NCI-H2227 (cell line): ENCODE results near the gene HGFAC.

ENCODE experiments used
- DNase-seq: peaks from one replicate; lab custom pipeline; 2025; ENCODE audit not compliant: unreplicated experiment; lab: John Stamatoyannopoulos, UW

The HGFAC gene

DNA sequence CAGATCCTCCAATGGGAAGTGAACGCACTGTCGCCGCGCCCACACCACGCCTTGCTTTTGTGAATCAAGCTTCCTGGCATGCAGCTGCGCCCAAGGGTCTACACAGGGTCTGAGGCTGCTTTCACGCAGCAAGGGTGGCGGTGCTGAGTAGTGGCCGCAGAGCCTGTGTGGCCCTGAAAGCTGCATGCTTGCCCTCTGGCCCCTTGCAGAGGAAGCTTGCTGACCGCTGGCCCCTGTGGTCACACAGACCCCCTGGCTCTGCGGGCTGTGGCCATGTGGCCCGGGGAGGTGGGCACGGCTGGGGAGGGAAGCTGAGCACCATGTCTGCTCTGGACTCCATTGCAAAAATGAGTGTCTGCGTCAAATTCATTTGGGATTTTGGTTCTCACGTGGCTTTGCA is 30.1 kb downstream of the HGFAC start:
- DNase-seq = no peak

DNA sequence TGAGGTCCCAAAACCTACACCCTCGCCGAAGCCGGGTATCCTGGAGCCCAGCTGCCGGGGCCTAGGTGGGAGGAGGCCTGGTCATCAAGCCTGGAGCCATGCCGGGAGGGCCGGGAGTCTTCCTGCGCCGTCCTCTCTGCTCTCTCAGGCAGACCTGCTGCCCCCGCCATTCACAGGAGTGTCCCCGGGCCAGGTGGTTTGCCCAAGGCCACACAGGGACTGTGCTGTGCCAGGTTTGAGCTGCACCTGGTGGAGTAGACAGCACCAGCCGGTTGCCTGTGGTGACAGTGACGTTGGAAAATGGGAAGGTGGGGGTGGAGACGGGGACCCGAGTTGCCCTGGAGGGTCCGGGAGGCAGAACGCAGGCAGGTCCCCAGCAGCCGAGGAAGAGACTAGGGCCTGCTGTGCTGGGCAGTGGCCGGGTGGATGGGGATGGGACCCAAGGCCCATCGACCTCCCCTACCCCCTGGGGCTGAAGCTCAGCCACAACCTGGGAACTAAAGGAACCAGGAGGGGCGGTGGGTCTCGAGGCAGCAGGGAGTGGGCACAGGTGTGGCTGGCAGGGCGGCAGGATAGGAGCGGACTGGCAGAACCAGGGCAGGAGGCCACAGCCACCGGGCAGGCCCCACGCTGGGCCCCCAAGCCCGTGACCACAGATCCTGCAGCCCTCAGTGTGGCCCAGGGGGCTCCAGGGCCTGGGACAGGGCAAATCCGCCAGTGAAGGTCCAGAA is 30.8 kb downstream of the HGFAC start:
- no peak for DNase-seq

DNA sequence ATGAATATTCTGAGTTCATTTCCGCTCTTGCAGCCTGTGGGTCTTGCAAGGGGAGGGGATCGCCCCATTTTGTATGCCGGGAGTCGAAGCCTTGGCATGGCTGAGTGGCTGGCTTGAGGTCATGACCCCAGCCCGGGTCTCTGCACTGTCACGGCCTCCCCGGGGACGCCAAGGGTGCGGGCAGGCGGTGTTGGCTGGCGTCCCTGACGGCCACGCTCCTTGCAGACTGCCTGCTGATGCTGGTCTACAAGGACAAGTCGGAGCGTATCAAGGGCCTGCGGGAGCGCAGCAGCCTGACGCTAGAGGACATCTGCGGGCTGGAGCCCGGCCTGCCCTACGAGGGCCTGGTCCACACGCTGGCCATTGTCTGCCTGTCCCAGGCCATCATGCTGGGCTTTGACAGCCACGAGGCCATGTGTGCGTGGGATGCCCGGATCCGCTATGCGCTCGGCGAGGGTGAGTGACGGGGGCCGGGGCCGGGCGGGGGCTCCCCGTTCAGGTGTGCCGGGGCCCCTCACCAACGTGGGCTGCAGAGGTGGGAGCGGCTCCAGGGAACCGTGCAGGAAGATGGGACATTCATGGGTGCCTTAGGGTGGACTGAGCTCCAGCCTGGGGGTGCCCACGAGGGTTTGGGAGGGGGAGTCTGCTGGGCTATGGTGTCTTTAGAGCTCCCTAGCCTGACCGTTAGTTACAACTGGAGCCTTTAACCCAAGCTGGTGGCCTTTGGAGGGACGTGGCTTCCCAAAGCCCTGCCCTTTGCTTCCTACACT is 31.6 kb downstream of the HGFAC start:
- no peak for DNase-seq

DNA sequence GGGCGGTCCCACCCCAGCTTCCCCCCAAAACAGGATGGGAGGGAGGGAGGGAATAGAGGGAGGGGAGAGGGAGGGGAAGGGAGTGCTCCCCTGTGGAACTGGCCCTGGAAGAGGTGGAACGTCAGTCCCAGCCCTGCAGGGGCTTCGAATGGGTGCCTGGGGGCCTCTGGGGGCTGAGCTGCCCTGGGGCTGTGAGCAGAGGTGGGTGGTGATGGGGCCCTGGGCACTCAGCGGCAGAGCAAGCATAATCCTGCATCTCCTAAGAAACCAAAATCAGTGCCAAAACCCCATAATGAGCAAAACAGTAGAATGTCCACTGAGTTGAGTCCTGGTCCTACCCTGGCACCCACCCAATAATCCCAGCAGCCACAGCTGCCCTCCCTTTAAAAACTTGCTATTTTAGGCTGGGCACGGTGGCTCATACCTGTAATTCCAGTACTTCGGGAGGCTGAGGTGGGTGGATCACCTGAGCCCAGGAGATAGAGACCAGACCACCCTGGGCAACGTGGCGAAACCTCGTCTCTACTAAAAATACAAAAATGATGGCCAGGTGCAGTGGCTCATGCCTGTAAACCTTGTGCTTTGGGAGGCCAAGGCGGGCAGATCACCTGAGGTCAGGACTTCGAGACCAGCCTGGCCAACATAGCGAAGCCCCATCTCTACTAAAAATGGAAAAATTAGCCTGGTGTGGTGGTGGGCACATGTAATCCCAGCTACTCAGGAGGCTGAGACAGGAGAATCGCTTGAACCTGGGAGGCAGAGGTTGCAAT is 32.4 kb downstream of the HGFAC start:
- no peak for DNase-seq

DNA sequence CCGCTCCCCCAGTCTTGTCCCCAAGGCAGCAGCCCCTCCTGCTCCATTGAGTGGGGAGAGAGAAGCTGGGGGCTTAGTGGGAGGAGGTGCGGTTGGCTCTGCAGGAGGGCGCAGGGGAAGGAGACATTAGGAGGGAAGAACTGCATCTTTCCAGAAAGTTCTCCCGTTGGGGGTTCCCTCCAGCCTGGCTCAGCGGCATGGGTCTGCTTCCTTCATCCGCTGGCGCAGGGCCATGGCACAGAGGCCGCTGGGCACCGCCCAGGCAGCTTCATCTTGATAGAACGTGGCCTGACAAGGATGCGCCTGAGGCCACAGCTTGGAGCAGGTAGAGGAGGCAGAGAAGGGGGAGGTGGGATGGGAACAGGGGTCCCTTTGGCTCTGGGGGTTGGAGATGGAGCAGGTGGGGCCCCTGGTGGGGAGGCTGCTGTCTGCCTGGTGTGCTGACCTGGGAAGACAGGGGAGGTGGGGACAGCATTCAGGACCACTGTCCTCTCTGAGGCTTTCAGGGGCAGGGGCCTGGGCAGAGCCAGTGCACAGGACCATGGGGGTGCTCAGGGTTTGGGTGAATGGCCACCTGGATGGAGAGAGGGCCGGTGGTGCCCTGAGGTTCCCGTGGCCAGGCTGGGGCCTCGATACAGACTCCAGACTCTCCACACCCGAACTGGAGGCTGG is 33.4 kb downstream of the HGFAC start:
- no peak for DNase-seq

DNA sequence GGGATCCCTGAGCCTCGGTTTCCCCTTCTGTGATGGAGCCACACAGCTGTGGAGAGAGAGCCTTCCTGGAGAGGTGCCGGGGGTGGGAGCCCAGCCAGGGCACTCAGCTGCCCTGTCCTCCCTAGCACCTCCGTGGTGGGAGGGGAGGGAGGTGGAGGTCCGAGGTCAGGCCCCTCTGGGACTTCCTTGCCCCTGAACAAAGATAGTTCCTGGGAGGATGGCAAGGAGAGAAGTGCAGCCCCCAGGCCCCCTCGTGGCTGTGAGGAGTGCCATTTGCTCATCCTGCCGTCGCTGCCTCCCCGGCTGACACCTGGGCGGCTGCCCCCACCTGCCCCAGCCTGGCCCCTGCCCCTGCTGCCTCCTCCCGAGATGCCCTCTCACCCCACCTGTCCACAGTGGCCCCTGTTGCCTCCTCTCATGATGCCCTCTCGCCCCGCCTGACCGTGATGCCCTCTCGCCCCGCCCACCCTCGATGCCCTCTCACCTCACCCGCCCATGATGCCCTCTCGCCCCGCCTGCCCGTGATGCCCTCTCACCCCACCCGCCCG is 34.0 kb downstream of the HGFAC start:
- no peak for DNase-seq

DNA sequence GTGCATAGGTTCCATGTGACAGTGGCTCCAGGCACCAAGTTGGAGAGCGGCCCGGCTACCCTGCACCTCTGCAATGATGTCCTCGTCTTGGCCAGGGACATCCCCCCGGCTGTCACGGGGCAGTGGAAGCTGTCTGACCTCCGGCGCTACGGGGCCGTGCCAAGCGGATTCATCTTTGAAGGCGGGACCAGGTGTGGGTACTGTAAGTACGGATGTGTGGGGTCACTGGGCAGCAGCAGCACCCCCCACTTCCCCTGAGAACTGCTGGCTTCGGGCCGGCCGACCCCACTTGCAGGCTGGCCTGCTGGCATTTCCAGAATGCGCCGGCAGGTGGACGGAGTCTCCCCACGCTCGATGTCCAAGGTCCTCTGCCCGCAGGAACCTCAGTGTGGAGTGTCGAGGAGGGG is 34.6 kb downstream of the HGFAC start:
- DNase-seq = no peak

DNA sequence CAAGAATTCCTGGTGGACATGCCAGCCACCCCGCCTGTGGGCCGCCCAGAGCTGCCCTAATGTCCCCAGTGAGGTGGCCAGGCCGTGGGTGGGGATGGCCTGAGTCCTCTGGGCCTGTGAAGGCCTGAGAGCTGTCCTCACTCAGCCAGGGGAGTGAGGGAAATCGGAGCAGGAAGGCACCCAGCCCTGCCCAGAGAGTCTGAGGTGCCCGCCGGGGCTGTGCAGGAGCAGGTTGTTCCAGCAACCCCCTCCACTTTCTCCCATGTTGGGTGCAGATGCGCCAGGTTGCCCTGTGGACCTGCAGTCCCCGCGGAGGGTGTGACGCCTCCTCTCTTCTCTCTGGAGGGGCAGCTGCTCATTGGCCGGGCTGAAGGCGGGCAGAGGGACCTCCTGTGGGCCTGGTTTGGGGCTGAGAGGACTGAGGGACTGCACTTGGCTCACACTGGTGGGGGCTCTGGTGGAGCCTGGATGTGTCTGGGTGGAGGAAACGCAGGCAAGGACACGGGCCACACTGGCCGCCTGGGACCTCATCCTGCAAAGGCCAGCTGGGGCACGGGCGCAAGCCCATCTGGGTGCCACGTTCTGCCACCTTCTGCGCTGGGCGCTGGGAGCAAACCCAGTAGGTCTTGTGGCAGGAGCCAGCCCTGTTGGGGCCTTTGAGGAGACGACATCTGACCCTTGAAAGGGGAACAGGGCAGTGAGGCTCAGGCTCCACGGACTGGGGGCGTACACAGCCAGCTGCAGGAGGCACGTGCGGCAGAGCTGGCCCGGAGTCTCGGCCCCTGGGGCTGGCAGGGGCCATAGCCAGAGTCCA is 35.4 kb downstream of the HGFAC start:
- DNase-seq = no peak

DNA sequence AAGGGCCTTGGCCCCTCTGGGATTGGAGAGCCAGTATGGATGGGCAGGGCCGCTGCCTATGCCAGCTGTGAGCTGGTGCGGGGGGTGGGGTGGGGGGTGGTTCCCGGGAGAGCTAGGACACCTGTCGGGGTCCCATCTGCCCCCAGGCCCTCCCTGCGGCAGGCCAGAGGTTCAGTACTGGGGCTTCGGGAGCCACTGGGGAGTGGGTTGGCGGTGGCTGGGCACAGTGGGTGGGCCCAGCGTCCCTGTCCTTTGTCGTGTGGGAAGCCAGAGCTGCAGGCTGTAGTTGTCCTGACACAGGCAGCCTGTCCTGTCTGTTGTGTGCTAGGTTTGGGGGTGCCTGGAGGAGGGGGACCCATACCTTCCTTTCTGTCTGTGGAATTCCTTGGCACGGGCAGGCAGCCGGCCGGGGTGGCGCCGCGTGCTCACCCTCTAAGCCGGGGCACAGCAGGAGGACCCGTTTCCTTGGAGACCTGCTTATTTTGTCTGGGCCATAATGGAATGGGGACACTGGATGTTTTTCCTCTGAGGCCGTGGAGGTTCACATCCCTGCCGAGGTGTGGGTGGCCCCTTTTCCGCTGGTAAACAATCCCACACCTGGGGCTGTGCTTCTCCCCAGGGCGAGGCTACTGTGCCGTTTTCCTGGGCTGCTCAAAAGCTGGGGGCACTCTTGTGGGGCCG is 36.1 kb downstream of the HGFAC start:
- DNase-seq = peak; percentile 6

DNA sequence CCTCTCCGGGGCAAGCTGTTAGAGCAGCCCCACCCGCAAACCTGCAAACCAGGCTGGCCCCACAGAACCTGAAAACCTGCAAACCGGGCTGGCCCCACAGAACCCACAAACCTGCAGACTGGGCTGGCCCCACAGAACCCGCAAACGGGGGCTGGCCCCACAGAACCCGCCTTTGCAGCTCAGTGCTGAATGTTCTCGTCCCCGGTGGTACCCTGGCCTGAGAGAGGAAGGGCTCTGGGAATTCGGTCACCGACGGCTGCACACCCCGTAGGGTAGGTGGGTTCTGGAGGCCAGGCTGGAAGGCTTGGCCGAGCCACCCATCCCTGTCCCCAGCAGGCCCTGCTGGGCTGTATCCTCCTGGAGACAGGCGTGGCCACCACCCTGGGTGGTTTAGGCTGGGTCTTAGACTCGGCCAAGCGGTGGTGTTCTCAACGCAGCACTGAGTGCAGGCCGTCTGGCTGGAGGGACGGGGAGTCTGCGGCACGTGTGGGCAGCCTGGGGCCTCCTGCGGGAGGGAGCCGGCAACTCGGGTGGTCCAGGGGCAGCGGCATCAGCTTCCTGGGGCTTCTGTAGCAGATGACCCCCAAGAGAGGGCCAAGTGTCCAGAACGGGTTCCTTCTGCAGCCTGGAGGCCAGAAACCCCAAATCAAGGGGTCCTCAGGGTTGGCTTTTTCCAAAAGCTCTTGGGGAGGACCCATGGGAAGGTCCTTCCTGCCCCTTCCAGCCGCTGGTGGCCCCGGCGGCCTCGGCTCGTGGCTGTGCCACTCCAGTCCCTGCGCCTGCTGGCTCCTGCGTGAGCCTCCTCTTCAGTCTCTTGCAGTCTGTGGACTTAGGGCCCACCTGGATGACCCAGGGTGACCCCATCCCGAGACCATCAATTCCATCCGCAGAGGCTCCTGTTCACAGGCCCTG is 36.9 kb downstream of the HGFAC start:
- no peak for DNase-seq

DNA sequence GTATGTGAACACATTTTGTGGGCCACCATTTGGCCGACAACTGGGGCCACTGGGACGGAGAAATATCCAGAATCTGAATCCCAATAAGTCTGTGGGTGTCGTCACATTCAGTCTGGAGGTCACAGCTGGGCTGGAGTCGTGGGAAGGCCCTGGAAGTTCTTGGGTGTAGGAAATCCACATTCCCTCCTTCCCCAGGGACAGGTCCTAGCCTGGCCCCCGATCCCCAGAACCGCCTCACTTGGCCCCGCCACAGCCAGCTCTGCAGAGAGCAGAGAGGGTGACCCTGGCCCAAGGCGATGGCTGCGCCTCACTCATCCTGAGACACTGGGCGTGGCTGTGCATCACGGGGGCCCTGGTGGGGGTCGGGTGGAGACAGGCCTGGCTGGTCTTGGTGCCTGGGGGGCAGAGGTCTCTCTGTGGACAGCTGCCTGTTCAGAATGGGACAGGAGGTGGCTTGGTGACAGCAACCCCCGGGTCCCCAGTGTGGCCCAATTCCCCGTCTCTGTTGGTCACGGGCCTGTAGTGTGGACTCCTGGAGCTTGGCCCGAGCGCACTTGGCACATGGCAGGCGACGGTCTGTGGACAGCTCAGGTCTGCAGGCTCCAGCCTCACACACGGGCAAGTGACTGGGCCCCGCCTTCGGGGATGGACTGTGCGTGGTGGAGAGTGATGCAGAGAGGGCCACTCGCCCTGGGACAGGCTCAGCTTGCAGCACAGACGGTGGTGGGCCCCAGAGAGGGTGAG is 37.8 kb downstream of the HGFAC start:
- DNase-seq = no peak

DNA sequence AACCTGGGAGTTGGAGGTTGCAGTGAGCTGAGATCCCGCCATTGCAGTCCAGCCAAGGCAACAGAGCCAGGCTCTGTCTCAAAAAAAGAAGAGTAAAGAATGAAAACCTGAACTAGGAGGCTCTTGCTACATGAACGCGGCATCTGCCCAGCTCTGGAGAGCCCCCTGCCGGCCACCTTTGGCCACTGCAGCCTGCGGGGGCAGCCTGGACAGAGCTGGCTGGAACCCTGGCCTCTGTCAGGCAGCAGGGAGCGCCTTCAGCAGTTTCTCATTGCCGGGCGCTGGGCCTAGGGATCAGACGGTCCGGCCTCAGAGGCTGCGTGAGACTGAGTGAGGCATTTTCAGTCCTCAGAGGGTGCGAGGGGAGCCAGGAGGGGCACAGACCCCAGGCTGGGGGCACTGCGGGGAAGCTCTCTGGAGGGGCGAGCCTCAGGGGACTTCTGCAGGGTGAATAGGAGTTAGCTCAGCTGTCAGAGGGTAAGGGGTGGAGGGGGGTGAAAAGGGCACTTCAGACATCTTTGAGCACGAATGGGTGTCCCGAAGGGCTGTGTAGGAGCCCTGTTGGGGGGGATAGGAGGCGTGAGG is 38.9 kb downstream of the HGFAC start:
- DNase-seq = peak; percentile 72

DNA sequence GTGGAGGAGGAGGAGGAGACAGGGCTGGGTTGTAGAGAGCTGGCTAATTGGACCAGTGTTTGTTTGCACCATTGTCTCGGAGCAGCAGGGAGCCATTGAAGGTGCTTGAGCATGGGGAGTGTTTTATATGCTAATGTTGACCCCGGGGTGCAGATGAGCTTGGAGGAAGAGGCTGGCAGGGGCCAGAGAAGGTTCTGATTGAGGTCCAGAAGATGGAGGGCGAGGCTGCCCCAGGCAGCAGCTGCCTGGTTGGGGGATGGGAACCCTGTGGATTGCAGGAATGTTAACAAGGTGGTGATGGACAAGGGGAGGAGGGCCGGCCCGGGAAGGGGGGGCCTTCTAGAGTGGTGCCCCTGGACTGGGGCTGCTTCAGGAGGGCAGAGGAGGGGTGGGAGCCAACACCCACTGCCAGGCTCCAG is 39.4 kb downstream of the HGFAC start:
- DNase-seq = no peak

DNA sequence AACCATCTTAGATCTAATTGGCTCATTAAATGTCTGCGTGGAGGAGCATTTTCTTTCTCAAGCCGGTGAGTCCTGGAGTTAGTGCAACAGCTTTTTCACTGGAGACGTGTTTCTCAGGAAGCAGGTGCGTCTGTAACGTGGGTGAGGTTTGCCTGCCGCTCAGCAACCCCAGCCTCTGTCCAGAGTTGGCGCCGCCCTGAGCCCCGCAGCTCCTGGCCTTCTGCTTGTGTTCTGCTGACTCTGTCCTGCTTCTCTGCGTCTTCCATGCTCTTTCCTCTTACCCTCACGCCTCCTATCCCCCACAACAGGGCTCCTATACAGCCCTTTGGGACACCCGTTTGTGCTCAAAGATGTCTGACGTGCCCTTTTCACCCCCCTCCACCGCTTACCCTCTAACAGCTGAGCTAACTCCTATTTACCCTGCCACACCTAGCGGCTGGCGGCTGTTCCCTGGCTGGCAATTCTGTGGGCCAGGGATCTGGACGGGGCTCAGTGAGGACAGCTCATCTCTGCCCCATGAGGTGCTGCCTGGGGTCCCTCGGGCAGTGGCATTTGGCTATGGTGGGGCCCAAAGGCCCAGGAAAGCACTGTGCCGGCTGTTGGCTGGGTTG is 40.1 kb downstream of the HGFAC start:
- no peak for DNase-seq

DNA sequence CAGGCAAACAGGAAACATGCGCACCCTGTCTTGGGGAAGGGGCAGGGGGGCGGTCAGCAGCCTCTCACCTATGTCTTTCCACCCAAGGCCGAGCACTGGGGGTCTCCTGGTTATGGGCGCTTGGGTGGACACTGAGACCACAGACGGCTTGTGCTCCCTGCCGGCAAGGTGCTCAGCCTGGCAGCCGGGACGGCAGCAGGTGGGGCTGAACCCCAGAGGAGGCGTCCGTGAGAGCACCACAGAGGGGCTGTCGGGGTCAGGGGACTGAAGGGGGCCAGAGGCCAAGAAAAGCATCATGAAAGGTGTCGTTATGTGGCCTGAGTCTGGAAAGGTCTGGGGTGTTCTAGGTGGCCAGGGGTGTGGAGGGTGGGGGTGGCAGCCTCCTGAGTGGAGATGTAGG is 40.9 kb downstream of the HGFAC start:
- DNase-seq = no peak

DNA sequence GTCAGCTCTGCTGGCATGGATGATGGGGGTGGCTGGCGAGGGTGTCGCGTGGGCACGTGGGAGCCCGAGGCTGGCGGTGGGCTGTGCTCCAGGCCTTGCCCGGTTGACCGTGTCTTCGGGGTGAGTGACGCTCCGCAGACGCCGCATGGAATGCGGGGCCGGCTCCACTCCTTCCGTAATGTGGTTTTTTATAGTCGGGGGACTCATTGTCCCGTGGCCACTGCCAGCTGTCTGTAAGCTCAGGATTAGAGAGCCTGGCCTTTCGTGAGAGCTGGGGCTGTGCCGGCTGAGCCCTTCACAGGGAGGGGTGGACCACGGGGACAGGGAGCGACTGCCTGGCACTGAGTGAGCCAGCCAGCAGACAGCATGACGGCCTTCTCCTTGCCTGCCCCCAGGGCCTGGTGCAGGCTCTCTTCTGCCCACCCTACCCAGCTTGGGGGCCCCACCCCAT is 41.7 kb downstream of the HGFAC start:
- DNase-seq = no peak
